SK-N-SH (cell line): Measurements from ENCODE around the gene ZNF438. TPM values are rescaled to one million over a fixed set of nuclear protein-coding genes. Genes with fewer than 3 reads are reported as not detected.

Source experiments
- CTCF ChIA-PET: fragments of 300-600, 350-600 bp; formaldehyde crosslinking; extraction: SDS; loops from one replicate; lab custom pipeline; 2021; lab: Yijun Ruan, JAX
- POLR2A ChIA-PET: fragments of 350-600 bp; sonication (Branson Sonifier 250); formaldehyde crosslinking; extraction: SDS; loops from one replicate; lab custom pipeline; 2020; ENCODE audit warnings: antibody characterized with exemption, inconsistent platforms; lab: Yijun Ruan, JAX
- DNase-seq: peaks from one replicate; pipeline ENCODE4 v3.0.0; 2012
- H2AFZ ChIP-seq: fragments of 200-600 bp; sonication (generic); 2 replicates; pipeline ENCODE4 v1.8.1; 2016; ENCODE audit warnings: antibody characterized with exemption, mild to moderate bottlenecking, low read depth
- H3F3A ChIP-seq: fragments of 200-600 bp; sonication (generic); replicated peaks from 2 replicates; pipeline ENCODE3; 2016; ENCODE audit warnings: antibody characterized with exemption, mild to moderate bottlenecking; ENCODE audit not compliant: insufficient read depth
- H3K27ac ChIP-seq, 2 experiments: fragments of 200-500 bp in 1 of 2; fragments of 200-600 bp in 1 of 2; sonication (Bioruptor generic) in 1 of 2; sonication (generic), shearing (Covaris generic) in 1 of 2; 2 replicates each; pipeline versions ENCODE4 v1.5.1 to v1.6.1; 2014 to 2016; ENCODE audit warnings: low read depth in 2 of 2, inconsistent platforms in 1 of 2, low read length in 1 of 2, mild to moderate bottlenecking in 1 of 2, mixed read lengths in 1 of 2
- H3K27me3 ChIP-seq: fragments of 200-600 bp; sonication (generic), shearing (Covaris generic); 2 replicates; pipeline ENCODE4 v1.6.1; 2016; ENCODE audit warnings: mixed run types; ENCODE audit not compliant: insufficient read depth
- H3K36me3 ChIP-seq, 2 experiments: fragments of 200-500 bp in 1 of 2; fragments of 200-600 bp in 1 of 2; sonication (Bioruptor generic) in 1 of 2; sonication (generic) in 1 of 2; replicated peaks in 1 of 2; 2 replicates each; pipeline versions ENCODE3 to v1.5.1; 2014 to 2016; ENCODE audit warnings: low read length in 1 of 2, mild to moderate bottlenecking in 1 of 2; ENCODE audit not compliant: insufficient read depth in 2 of 2, control insufficient read depth in 1 of 2
- H3K4me1 ChIP-seq, 2 experiments: fragments of 200-500 bp in 1 of 2; fragments of 200-600 bp in 1 of 2; sonication (Bioruptor generic) in 1 of 2; sonication (generic), shearing (Covaris generic) in 1 of 2; 2 replicates each; pipeline versions ENCODE4 v1.5.1 to v1.6.1; 2014 to 2016; ENCODE audit warnings: low read depth in 1 of 2, low read length in 1 of 2, mixed run types in 1 of 2; ENCODE audit not compliant: insufficient read depth in 2 of 2, control insufficient read depth in 1 of 2
- H3K4me2 ChIP-seq: fragments of 200-600 bp; sonication (generic), shearing (Covaris generic); 2 replicates; pipeline ENCODE4 v1.6.1; 2017; ENCODE audit warnings: mixed run types
- H3K4me3 ChIP-seq, 2 experiments: fragments of 200-500 bp in 1 of 2; fragments of 200-600 bp in 1 of 2; sonication (Bioruptor generic) in 1 of 2; sonication (generic), shearing (Covaris generic) in 1 of 2; 2 replicates each; pipeline versions ENCODE4 v1.5.1 to v1.8.1; 2014 to 2016; ENCODE audit warnings: low read depth in 2 of 2, inconsistent platforms in 1 of 2, low read length in 1 of 2, mild to moderate bottlenecking in 1 of 2, mixed read lengths in 1 of 2, moderate library complexity in 1 of 2
- H3K79me2 ChIP-seq: fragments of 200-600 bp; sonication (generic); 2 replicates; pipeline ENCODE4 v1.8.1; 2017; ENCODE audit warnings: mild to moderate bottlenecking; ENCODE audit not compliant: insufficient read depth
- H3K9ac ChIP-seq: fragments of 200-600 bp; sonication (generic); 2 replicates; pipeline ENCODE4 v1.6.1; 2017; ENCODE audit warnings: mixed run types
- H3K9me2 ChIP-seq: fragments of 200-600 bp; sonication (generic); 2 replicates; pipeline ENCODE4 v1.6.1; 2017; ENCODE audit warnings: mixed run types
- H3K9me3 ChIP-seq: fragments of 200-600 bp; sonication (generic); 2 replicates; pipeline ENCODE4 v1.6.1; 2017; ENCODE audit warnings: mixed run types, mild to moderate bottlenecking, moderate library complexity
- H4K20me1 ChIP-seq: fragments of 200-600 bp; sonication (generic); 2 replicates; pipeline ENCODE4 v1.6.1; 2017; ENCODE audit warnings: mild to moderate bottlenecking, mixed run types; ENCODE audit not compliant: insufficient read depth
- CHD2 ChIP-seq: fragments of 150-350 bp; IDR thresholded peaks from 2 replicates; pipeline ENCODE4 v1.6.1; 2018; ENCODE audit warnings: low read length; ENCODE audit not compliant: partially characterized antibody
- CTCF ChIP-seq: fragments of 200-600 bp; sonication (generic); IDR thresholded peaks from 2 replicates; pipeline ENCODE4 v1.6.1; 2017; ENCODE audit warnings: antibody characterized with exemption, mild to moderate bottlenecking, moderate library complexity
- EZH2phosphoT487 ChIP-seq: fragments of 200-600 bp; sonication (generic); IDR thresholded peaks from 2 replicates; pipeline ENCODE4 v1.6.1; 2017; ENCODE audit warnings: low read depth, mixed run types, mild to moderate bottlenecking, antibody characterized with exemption, moderate library complexity, borderline replicate concordance
- FOSL2 ChIP-seq: IDR thresholded peaks from 2 replicates; pipeline ENCODE4 v1.4.0; 2012; ENCODE audit warnings: low read depth, mild to moderate bottlenecking, moderate library complexity, borderline replicate concordance
- FOXJ3 ChIP-seq: sonication (generic); formaldehyde crosslinking; IDR thresholded peaks from 2 replicates; pipeline ENCODE4 v1.5.1; 2020; ENCODE audit warnings: mild to moderate bottlenecking, missing genetic modification reagents
- GABPA ChIP-seq: IDR thresholded peaks from 2 replicates; pipeline ENCODE4 v1.4.0; 2012; ENCODE audit warnings: low read depth, mild to moderate bottlenecking
- IRF3 ChIP-seq: fragments of 150-350 bp; IDR thresholded peaks from 2 replicates; pipeline ENCODE4 v1.6.1; 2016; ENCODE audit warnings: mild to moderate bottlenecking, low read depth, low read length
- MEF2A ChIP-seq: IDR thresholded peaks from 2 replicates; pipeline ENCODE4 v1.4.0; 2012; ENCODE audit warnings: low read depth, borderline replicate concordance
- NRF1 ChIP-seq: IDR thresholded peaks from 2 replicates; pipeline ENCODE4 v1.6.1; 2012; ENCODE audit warnings: low read depth, mild to moderate bottlenecking, low read length
- PBX3 ChIP-seq: IDR thresholded peaks from 2 replicates; pipeline ENCODE4; 2012
- POLR2AphosphoS5 ChIP-seq: IDR thresholded peaks from 2 replicates; pipeline ENCODE4 v1.6.1; 2012; ENCODE audit warnings: low read depth, low read length
- RAD21 ChIP-seq: IDR thresholded peaks from 2 replicates; pipeline ENCODE4 v1.6.1; 2012; ENCODE audit warnings: mild to moderate bottlenecking, low read length
- REST ChIP-seq: IDR thresholded peaks from 2 replicates; pipeline ENCODE4 v1.6.1; 2012; ENCODE audit warnings: mild to moderate bottlenecking, low read depth, low read length, moderate library complexity
- SIN3A ChIP-seq: IDR thresholded peaks from 2 replicates; pipeline ENCODE4 v1.6.1; 2012; ENCODE audit warnings: low read depth, mild to moderate bottlenecking, low read length, moderate library complexity, borderline replicate concordance
- SMC3 ChIP-seq: IDR thresholded peaks from 2 replicates; pipeline ENCODE4 v1.6.1; 2012; ENCODE audit warnings: low read depth, low read length, improper control_type of control experiment
- TAF1 ChIP-seq: IDR thresholded peaks from 2 replicates; pipeline ENCODE4 v1.6.1; 2012; ENCODE audit warnings: low read depth, mild to moderate bottlenecking, low read length, moderate library complexity, borderline replicate concordance
- TCF12 ChIP-seq: IDR thresholded peaks from 2 replicates; pipeline ENCODE4 v1.4.0; 2012
- USF1 ChIP-seq: IDR thresholded peaks from 2 replicates; pipeline ENCODE4 v1.4.0; 2012; ENCODE audit warnings: low read depth, borderline replicate concordance
- YY1 ChIP-seq: IDR thresholded peaks from 2 replicates; pipeline ENCODE4 v1.4.0; 2012; ENCODE audit warnings: low read depth, mild to moderate bottlenecking
- WGBS: methylation state at CpG from one replicate; pipeline ENCODE4 v1.1.6; 2017; ENCODE audit warnings: low lambda C conversion rate; 5-methylcytosine and 5-hydroxymethylcytosine counted together
- polyA plus RNA-seq, 3 experiments: library from polyadenylated mRNA; depleted of rRNA; stranded (reverse); fragments of >200 nt; gene quantifications; 2 replicates each; pipeline ENCODE4 v1.2.3, GENCODE V29; 2012

The ZNF438 gene
- polyA plus RNA-seq, 1 of the 3 experiments (the other 2 are of a cell fraction), result 2.1 TPM

- TF ChIP-seq TAF1, result peak; percentile 44; the same call in 1 of the 2 replicates
- no peak for TF ChIP-seq YY1
- no peak for TF ChIP-seq USF1
- peak; percentile 83 for TF ChIP-seq NRF1
- peak; percentile 64 for TF ChIP-seq RAD21
- no peak for TF ChIP-seq GABPA
- TF ChIP-seq EZH2phosphoT487, result no peak
- TF ChIP-seq SIN3A, result 0 out of 2 replicates have a peak, but pooled peaks have one; percentile 13
- TF ChIP-seq IRF3, result no peak
- TF ChIP-seq SMC3, result peak; percentile 43
Measured at GRCh38 chr10:31031558-31032257, at the start of gene ZNF438 (continued).

- H3K9me2 ChIP-seq, result no peaks in the 10 kb centered on the region
- POLR2A ChIA-PET, result no interaction called here
- H4K20me1 ChIP-seq, result no peaks in the 10 kb centered on the region
- no peak for DNase-seq
- 0 out of 4 replicates have a peak, but pooled peaks cover 0 to 9% of the 10 kb centered on the region in 2 experiments for H3K4me1 ChIP-seq
- CTCF ChIA-PET, result interaction anchor here (1.5 kb wide), 1 partner anchor 12 kb away, joined by 3 read pairs; no protein-coding TSS in a partner anchor
- WGBS, result 74% methylated on average over 6 of the region's 6 CpGs
- no peak overlapping the region for H3K4me3 ChIP-seq
- TF ChIP-seq POLR2AphosphoS5 (no peak), FOXJ3 (CRISPR knock-in tag) (no peak), RAD21 (no peak), SIN3A (no peak), CHD2 (no peak), PBX3 (no peak), REST (no peak), TCF12 (no peak), CTCF (no peak), EZH2phosphoT487 (no peak), FOSL2 (no peak), MEF2A (no peak), GABPA (no peak)
- TF ChIP-seq, all 33 proteins: peak for 0
- H3K27ac ChIP-seq, result no peak overlapping the region
- H3F3A ChIP-seq, result no peaks in the 10 kb centered on the region
- no peaks in the 10 kb centered on the region for H3K9me3 ChIP-seq
- H3K9ac ChIP-seq, result no peak overlapping the region
- no peaks in the 10 kb centered on the region for H3K79me2 ChIP-seq
- no peak overlapping the region for H3K4me2 ChIP-seq
- no peaks in the 10 kb centered on the region for H3K27me3 ChIP-seq
- no peak overlapping the region for H2AFZ ChIP-seq
- no peaks in the 10 kb centered on the region for H3K36me3 ChIP-seq
Measured at GRCh38 chr10:31076610-31076988, 44.9 kb upstream of the ZNF438 start.
